Femur (tissue), 1 donor: ENCODE results near the gene DUSP10.

ENCODE experiments used
- DNase-seq: peaks from one replicate; pipeline ENCODE4 v3.0.0-alpha.2; 2017

Gene DUSP10

DNA sequence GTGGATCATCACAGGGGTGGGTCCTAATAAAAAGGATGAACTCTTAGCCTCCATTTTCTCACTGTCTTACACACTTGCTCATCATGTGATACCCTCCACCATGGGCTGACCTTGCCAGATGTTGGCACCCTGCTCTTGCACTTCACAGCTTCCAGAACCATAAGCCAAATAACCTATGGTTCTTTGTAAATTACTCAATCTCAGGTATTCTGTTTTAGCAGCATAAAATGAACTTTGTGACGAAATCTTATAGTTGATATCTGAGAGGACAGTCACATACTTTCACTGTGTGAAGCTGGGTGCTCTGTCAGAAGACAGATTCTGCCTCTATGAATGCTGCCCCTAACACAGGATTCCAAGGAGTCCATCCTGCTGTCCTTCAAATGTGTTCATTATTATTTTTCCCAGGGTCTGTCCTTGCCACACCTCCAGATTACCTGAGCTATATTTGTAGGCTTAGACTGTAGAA lies 13.8 kb downstream of the DUSP10 start:
- no peak for DNase-seq

DNA sequence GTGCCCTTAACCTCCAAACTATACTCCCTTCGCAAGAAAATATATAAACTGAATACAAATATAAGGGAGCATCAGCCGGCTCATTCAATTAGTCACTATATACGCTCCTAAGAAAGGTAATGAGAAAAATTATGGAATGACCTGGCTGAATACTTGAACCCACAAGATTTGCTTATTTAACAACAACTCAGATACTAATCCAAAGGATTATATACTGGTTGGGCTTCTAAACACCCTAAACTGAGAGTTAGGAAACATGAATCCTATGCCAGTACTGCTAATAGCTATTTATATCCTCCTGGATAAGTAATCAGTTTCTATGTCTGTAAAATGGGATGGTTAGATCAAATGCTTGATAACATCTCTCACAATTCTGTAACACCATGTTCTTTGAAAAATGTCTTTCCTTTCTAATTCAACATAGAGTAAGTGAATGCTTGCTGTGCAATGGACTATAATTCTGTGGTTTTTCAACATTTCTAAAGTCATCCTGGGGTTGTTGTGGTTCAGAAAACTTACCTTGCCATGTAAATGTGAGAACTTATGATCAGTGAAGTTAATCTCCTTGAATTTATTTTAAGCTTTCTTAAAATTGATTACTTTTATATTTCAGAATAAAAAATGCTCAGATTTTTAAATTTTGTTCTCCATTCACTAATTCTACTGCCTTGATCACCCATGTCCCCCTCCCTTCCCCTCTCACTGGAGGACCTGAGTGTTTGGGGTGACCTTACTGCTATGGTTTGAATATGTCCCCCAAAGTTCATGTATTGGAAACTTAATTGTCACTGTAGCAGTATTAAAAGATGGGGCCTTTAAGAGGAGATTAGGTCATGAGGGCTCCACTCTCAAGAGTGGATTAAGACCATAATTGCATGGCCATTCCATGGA lies 14.5 kb downstream of the DUSP10 start:
- no peak for DNase-seq

DNA sequence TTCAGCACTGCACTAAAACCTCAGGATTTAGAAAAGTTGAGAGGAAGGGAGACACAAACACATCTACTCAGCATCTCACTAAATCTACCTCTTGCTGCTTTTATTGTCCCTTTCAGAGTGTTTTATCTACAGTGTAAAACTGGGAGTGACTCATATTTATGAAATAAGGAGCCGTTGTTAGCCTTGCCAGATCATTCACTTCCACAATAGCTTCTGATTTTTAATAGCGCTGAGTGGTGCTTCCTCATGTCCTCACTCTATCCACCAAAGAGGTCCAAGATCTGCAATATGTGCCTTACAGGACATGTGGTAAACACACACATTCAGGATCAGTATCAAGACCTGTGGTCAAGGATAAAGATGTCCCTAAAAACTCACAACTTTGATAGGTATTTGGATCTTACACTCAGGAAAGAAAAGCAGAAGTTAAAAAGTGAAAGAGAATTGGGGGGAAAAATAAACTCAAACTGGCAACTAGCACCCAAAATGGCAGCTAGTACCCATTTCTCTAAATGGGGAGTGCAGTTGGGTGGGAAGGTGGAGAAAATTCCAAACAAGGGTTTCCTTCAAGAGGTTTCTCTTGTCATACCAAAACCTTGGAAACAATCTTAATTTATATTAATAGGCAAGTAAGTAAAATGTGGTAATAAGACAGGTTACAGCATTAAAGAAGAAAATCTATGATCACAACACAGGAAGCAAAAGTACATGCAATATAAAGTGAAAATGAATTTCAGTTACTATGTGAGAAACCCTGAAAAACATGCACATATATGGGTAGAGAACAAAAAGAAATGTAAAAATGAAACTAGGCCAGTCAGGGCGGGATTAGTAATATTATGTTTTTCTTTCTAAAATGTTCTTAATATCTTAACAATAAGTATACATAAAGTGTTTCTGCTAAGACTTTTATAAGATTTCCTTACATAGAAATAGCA lies 15.9 kb downstream of the DUSP10 start:
- DNase-seq: no peak

DNA sequence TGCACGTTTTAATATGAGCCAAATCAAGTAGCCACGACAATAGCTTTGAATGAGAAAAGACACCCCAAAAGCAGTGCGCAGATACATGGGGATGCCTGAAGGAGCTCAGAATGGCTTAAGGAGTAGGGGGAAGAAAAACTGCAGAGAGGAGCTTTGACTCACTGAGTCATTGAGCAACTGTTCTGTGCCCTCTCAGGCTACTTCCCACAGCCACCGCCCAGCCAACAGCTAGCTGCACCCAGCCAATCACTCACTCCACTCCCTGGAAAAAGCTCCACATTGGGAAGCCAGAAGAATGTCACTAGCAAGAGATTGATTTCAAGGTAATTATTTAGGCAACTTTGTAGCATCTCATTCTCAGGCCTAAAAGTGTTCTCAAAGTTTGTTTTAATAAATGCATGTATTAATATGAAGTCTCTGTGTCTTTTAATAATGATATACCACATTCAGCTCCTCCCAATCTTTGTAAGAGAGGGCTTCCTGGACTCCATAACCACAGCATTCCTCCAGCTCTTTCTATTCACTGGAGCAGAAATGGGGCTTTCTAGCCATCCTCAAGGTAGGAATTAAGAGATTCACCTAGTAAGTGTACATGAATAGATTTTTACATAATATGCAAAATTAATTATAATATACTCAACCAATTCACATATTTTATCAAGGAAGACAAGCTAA lies 16.8 kb downstream of the DUSP10 start:
- DNase-seq: no peak

DNA sequence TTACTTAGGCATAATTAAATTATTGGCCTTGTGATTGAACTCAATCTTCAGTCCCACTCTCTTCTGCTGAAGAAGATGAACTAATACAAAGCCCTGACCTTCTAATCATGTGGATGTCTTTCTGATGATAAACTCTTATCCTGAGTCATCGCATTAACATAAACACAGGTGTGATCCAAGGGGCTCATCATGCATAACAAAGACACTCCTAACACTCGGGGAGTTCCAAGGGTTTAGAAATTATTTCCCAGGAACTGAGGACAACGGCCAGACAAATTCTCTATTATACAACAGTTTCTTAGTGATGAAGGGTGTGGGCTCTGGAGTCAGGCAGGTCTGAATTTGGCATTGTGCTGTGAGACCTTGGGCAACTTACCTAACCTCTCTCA lies 18.0 kb downstream of the DUSP10 start:
- DNase-seq: no peak

DNA sequence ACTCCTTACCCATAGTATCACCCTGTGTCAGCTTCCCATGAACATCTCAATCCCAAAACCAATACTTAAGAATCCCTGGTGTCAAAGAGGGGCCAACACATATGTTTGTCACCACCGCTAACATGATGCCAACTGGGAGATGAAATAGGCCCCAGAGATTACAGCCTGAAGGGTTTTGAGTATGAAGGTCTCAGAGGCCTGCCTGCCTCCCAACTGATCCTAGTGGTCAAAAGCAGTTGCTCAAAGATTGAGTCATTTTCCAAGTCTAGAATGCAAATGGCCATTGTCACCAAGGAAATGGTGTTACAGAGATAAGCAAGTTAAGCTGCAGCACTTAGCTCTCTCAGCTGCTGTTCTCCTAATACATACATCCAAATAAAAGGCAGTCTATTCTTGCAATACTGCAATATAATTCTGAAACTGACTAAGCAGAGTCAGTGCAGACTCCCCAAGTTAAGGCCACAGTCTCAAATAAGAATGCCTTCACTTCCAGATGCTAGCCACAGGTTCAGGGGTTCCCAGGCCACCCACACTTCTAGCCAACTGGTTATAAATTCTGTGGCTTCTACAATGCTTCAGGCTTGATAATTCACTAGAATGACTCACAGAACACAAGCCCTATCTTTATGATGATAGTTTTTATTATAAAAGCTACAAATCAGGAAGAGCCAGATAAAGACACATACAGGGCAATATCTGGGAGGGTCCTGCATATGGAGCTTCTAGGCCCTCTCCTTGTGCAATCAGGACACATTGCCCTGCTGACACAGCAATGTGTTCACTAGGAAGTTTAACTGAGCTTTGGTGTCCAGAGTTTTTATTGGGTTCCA lies 18.7 kb downstream of the DUSP10 start:
- no peak for DNase-seq

DNA sequence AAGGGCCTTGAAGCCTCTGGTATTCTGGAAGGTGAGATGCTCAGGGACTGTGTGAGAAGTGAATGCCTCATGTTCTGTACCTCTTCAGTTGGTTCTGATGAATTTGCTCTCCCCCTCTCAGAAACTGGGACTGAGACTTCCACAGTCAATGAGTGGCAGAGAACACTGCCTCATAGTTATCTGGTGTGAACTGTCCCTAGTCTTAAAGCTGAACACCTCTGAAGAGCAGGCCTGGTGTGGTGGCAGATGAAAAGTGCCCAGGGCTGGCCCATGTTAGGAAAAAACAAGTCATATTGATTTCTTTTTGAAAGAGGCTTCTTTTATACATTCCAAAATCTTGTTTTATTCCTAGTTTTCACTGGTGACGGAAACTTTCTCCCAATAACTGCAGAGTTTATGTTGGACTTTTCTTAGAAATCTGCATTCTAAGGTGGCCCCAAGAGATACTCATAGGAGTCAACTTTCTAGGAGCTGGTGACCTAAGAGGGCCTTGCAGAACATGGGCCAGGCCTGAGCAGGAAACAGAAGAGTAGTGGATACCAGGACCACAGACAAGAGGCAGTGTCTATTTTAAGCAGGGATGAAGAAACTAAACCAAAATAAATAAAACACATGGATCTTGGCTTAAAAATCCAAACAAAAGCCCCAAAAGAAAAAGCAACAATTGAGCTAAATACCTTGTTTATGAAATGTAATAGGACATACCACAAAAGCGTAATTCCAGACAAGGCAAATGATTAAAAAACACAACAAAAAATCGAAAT lies 19.5 kb downstream of the DUSP10 start:
- DNase-seq: no peak

DNA sequence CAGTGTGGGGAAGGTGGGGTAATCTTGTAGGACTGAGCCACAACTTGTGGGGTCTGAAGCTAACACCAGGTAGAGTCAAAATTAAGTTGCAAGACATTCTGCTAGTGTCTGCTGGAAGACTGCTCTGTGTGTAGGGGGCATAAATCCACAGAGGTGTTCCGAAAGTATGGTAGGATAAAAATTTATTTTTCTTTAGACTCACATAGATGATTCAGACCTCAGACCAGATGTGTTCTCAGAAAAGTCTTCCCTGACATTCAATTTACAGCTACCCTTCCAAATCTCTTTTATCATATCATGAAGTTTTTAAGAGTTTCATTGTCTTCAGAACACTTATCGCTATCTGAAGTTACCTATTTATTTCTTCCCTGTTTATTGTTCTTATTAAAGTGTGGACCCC lies 21.3 kb downstream of the DUSP10 start:
- no peak for DNase-seq

DNA sequence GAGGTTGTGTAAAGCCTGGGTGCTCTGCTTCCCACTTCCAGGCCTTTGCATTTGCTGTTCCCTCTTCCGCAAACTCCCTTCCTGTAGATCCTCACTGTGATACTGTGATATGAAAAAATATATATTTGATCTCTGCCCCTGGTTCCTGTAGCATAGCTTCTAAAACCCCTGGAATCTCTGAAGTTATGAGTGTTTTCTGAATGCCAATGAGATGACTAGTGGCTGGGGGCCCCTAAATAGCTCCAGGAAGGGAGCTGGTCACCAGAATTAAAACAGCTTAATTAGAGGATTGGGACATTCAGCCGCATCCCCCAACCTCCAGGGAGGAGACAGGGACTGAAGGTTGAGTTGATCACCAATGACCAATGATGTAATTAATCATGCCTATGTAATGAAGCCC lies 21.9 kb downstream of the DUSP10 start:
- DNase-seq: no peak

DNA sequence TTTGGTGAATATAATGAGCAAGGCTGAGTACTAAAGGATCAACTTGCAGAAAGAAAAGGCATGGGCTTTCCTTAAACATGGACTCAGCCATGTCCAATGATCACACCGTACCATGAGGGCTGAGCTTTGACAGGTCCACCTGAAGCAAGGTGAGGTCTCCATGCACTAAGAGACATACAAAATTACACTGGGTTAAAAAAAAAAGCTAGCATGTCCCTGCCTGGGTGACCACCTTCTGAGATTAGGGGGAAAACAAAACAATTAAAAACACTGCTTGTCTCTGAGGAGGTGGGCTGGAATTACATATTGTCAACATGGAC lies 22.7 kb downstream of the DUSP10 start:
- no peak for DNase-seq

DNA sequence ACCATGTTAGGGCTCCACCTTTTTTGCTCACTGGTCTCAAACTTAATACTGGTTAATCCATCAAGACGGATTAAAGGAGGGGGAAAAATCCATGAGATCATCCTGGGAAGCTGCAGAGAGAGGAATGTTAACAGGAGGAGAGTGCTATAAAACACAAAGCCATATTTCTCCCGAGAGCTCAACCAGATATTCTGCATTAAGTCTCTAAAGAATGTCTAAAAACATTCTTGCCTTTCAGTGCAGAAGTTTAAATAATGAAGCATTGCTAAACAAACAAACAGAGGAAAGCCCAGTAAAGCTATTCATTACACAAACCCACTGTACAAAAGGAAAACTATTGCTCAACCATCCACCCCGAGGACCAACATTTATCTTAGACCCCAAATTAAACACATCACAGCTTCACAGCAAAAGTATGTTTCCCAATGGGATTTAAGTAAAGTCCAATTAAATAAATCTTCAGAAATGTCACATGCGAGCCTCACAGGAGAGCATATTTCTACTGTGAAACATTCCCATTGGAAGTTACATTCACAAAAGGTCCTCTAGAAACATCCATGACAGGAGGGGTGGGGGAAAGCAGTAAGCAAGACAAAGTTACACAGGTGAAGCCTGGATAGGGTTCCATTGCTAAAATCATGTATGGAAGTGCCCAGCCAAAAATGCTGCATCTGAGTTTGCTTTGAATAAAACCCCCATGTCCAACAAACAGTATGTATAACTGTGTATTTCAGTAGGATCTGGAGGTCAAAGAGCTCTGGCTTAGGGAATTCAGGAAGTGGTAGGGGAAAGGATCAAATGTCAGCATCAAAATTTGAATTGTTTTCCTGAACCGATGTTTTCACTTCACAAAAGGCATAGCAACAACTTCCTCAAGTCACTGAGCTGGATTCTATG lies 23.3 kb downstream of the DUSP10 start:
- DNase-seq: no peak

DNA sequence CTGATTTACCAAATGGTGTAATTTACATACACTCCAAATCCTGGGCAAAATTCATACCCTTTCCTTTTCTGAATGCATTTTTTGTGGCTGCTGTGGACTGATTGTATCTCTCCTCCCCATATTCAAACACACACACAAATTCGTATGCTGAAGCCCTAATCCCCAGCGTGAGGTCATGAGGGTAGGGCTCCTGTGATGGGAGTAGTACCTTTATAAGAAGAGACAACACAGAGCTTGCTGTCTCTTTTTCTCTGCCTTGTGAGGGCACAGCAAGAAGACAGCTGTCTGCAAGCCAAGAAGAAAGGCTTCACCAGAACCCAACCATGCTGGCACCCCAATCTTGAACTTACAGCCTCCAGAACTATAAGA lies 24.4 kb downstream of the DUSP10 start:
- no peak for DNase-seq

DNA sequence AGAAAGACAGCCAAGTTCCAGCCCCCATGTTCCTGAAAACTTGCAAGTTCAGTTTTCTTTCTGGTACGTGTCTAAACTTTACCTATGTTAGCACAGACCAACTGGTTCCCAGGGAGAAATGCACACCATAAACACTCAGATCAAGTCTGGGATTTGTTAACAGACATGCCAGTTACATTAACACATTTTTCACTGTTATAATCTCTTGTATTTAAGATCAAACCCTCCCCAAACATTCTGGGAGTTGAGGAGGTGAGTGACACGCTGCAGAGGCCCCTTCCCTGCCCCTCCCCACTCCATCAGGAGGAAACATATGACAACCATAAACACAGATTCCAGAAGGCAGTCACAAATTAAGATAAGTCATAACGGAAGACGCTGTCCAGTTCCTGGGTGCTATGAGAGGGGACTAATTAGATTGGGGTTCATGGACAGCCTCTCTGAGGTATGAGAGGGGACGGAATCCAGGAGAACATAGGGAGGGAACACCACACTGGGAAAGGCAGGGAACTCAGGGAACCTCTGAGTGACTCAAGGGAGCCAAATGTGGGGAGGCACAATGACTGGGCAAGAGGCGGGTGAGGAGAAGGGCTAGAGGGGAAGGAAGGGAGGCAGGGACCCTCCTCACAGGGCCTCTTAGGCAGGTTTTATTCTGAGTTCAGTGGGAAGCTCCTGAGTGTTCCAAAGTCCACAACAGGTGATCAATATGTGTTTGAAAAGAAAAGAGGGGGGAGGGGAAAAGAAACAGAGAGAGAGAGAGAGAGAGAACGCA lies 25.0 kb downstream of the DUSP10 start:
- no peak for DNase-seq

DNA sequence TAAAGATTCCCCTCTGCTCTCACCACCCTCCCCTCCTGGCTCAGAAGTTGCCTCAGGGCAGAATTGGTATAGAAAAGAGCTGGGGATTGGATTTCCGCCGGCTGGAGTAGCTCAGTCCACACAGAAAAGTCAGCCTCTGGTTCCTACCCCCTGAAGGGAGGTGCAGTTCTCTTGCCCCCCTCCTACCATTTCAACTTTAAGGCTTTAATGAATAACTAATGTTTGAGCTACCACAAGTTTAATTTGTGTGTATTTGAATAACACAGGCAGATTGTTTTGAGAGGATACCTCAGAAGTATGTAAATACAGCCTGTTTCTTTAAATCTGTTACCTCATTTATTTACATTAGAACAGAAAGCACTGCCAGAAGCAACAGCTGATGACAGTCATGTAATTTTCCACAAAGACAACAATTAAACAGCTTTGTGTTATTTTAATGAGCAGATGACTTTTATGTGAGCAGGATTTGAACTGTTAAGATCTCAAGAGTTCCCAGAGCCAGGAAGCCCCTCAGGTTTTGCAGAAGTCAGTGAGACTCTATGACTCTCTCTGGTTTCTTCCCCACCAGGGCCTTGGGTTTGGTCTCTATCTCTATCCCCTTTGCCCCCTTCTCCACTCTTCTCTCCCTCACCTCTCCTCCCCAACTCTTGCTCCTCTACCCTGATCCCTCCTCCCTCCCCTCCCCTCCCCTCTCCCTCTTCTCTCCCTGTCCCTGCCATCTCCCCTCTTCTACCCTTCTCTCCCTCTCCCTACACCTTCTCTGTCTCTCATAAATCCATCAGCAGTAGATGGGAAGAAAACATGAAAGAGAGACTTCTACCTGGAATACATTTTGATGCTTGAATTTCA lies 26.3 kb downstream of the DUSP10 start:
- DNase-seq: no peak

DNA sequence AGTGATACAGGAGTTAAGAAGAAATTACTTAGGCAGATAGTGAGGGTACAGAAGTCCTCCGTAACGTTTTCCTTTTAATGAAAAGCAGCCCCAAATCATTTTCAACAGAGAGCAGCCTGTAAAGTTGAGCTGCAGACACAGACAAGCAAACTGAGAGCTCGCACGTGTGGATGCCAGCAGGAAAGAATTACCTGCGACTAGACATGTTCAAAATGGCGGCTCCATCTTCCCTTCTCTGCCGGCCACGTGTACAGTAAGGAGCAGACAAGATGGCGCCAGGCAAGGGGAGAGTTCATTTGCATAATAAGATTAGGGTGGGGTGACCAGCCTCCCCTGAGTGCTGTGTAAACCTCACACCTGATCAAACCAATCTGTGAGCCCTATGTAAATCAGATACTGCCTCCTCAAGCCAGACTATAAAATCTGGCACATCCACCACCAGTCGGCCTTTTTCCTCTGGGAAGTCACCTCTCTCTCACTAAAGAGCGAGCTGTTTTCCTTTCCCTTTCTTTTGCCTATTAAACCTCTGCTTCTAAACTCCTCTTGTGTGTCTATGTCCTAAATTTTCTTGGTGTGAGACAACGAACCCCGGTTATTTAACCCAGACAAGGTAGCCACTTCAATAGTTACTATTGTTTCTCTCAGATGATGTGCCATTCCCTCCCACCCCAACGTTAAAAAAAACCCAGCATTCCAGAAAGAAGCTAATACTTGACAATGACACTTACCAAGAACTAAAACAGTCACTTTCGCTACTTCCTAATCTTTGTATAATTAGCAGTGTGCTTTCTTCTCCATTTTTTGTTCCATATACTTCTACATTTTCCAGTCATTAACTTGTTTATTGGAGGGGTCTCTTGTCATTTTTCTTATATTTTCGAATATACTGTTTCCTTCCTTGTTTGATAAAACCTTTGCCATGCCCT lies 27.4 kb downstream of the DUSP10 start:
- DNase-seq: no peak

DNA sequence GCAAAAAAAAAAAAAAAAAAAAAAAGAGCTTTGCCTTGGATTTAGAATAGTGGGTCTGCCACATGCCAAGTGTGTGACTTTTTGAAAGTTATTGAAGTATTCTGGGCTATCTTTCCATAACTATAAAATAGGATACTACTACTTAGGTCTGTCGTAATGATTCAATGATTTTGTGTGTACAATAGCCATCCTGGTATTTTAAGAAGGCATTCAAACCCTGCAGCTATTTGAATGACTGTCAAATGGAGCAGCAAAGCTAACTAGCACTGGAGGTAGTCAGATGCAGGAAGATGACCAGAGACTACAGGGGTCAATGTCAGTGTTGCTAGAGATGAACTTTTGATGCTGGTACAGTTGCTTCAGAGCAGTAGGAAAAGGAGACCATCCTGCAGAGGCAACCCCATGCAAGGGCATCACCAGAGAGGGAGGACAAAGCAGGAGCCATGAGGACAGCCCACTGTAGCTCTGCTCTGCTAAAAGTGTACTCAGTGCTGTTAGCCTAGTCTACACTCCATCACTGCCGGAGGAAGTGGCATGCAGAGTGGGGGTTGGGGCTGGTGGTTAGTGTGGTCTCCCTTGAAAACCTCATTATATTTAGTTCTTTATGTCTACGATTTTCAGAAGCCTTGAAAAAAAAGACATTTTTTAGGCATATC lies 29.0 kb downstream of the DUSP10 start:
- peak; percentile 52 for DNase-seq

DNA sequence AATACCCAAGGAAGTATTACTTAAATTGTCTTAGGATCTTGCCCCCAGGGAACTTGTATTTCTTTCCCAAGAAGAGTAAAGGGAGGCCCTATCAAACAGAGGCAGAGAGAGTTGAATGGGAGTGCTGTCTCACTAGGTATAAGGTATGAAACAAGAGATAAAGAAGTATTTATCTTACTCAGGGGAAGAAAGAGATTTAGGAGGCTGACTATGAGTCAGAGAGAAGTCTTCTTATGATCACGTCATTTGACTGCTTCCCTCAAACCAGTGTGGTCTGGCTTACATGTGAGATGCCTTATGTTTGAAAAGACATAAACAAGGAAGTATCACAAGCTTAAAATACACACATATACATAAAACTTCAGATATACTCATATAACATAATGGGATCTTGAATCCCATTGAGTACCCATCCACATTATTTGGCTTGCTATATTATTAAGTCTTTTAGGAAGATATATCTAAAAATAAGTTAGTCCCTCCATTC lies 29.6 kb downstream of the DUSP10 start:
- no peak for DNase-seq
